HG03108 (cell line): ENCODE data around the gene HECTD4.
A peak's percentile ranks its signal among the peaks of the same experiment; 100 is the strongest.
"Not testable (repeated sequence)": the region's sequence is repeated elsewhere in the genome, so short reads cannot be mapped to it uniquely, and the experiment has no call there.

Experiments
- ATAC-seq: cut with Tn5 transposase; IDR thresholded peaks from one replicate; pipeline ENCODE4 v1.9.1; 2021; ENCODE audit warnings: moderate library complexity; ENCODE audit not compliant: unreplicated experiment

The HECTD4 gene

GRCh38 chr12:112130441-112130998, 251.7 kb downstream of the HECTD4 start:
- ATAC-seq = peak; percentile 53

DNA sequence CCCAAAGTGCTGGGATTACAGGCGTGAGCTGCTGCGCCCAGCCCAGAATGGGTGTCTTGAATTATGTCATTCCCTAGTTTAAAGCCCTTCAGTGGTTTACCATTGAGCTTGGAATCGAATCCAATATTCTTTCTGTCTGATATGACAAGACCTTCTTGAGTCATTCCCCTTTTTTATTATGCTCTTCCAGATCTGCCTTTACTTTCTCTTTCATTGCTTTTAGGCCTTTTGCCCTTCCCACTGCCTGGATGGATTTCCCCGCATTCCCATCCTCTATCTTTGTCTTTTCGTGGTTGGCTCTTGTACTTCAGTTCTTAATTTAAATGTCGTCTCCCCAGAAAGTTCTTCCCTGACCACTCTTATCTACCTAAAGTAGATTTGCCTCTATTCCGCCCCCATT, 255.3 kb downstream of the HECTD4 start:
- no peak for ATAC-seq

- no peak for ATAC-seq
These were observed 256.2 kb downstream of the HECTD4 start for GRCh38 chr12:112126000-112126438.

GRCh38 chr12:112125250-112125999, 256.8 kb downstream of the HECTD4 start, which contains the start of gene TRAFD1:
Gene TRAFD1 (plus strand): TSS chr12:112125560. CDS start chr12:112130523, 4,963 bp downstream.
- ATAC-seq = peak; percentile 95

DNA sequence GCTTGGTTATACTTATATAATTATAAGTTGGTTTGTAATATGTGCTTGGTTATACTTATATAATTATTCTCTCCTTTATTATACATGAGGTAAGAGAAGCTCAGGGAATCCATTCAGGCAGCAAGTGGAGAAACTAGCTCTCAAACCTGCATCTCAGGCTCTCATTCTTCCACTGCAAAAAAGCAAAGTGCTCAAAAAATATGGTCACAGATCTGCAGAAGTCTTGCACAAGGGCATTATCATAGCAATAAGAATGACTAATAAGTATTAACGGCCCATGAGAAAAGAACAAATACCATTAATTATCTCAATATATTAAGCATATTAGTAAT, 257.3 kb downstream of the HECTD4 start:
- no peak for ATAC-seq

DNA sequence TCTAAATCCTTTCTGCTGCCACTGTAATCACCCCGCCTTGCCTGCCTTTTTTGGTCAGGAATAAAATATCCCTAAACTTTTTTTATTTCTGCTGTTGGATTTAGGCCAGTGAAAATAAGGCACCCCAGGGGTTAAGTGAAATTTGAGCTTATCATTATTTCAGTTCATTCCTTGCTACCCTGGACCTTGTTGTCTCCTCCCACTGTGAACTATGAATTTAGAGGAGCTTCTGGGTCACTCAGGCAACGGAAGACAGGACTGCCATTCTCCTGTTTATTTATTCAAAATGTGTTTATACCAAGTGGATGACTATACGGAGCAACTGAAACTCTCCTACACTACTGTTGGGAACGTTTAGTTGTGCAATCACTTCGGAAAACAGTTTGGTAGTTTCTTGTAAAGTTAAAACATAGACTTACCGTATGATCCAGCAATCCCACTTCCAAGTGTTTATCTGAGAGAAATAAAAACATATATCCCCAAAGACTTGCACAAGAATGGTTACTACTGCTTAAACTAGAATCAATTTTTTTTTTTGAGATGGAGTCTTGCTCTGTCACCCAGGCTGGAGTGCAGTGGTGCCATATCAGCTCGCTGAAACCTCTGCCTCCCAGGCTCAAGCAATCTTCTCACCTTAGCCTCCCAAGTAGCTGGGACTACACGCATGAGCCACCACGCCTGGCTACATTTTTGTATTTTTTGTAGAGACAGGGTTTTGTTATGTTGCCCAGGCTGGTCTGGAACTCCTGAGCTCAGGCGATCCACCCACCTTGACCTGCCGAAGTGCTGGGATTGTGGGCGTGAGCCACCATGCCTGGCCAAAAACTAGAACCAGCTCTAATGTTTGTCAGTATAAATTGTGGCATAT, 259.2 kb downstream of the HECTD4 start:
- no peak for ATAC-seq

GRCh38 chr12:112121780-112122565, 260.3 kb downstream of the HECTD4 start:
- no peak for ATAC-seq

GRCh38 chr12:112117685-112118084, 264.5 kb downstream of the HECTD4 start:
- ATAC-seq = no peak

- no peak for ATAC-seq
These were observed 265.8 kb downstream of the HECTD4 start for GRCh38 chr12:112116232-112117060.

- no peak for ATAC-seq
These were observed 266.8 kb downstream of the HECTD4 start for GRCh38 chr12:112115259-112116045.

GRCh38 chr12:112112409-112113133, 269.7 kb downstream of the HECTD4 start:
- ATAC-seq = no peak

DNA sequence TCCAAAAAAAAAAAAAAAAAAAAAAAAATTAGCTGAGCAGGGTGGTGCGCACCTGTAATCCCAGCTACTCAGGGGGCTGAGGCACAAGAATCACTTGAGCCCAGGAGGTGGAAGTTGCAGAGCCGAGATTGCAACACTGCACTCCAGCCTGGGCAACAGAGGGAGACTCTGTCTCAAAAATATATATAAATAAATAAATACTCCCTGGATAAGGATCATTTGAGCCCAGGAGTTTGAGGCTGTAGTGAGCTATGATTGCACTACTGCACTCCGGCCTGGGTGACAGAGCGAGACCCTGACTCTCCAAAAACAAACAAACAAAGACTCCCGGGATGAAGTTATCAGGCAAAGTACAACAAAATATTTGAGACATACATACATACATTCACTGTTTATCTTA, 270.3 kb downstream of the HECTD4 start:
- ATAC-seq = no peak

- not testable (repeated sequence) for ATAC-seq
These were observed 271.2 kb downstream of the HECTD4 start for GRCh38 chr12:112110787-112111662.
